VCaP (cell line): ENCODE results near the gene F13A1.

Experiments
- H3K27ac ChIP-seq: fragments of 450-650 bp; 2 replicates; pipeline ENCODE4 v1.5.1; 2017
- TF ChIP-seq, protein P1 (sequence below): fragments of 450-650 bp; conservative IDR thresholded peaks from 2 replicates; pipeline ENCODE4 v1.5.1; 2017; ENCODE audit warnings: mild to moderate bottlenecking, moderate library complexity

F13A1 gene

GRCh38 chr6:6225885-6226529 lies 94.5 kb downstream of the F13A1 start:
- TF ChIP-seq, protein P1, sequence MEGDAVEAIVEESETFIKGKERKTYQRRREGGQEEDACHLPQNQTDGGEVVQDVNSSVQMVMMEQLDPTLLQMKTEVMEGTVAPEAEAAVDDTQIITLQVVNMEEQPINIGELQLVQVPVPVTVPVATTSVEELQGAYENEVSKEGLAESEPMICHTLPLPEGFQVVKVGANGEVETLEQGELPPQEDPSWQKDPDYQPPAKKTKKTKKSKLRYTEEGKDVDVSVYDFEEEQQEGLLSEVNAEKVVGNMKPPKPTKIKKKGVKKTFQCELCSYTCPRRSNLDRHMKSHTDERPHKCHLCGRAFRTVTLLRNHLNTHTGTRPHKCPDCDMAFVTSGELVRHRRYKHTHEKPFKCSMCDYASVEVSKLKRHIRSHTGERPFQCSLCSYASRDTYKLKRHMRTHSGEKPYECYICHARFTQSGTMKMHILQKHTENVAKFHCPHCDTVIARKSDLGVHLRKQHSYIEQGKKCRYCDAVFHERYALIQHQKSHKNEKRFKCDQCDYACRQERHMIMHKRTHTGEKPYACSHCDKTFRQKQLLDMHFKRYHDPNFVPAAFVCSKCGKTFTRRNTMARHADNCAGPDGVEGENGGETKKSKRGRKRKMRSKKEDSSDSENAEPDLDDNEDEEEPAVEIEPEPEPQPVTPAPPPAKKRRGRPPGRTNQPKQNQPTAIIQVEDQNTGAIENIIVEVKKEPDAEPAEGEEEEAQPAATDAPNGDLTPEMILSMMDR: no peak
- peak overlapping the region; percentile 31 for H3K27ac ChIP-seq

DNA sequence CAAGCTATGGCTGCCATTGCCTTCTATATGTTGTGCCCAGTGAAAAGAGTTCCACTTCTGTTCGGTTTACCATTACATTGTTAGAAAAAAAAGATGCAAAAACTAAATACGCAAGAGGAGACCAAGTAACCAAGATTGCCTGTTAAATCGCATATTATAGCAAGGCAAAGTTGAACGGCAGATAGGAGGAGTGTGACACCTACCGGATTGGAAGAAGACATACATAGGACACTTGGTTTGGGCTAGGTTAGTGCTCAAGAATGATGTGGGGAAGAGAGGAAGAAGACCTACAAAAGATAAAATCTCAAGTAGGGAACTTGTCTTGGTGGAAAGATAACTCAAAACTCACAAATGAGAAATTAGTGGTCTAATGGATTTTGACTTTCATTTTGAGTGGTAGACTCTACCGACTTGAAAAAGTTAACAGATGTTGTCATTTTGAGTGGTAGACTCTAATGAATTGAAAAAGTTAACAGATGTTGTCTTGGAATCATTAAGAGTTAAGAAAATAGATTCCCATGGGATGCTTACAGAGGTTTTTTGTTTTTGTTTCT lies 95.5 kb downstream of the F13A1 start:
- TF ChIP-seq, protein P1: no peak
- peak overlapping the region; percentile 31 for H3K27ac ChIP-seq

DNA sequence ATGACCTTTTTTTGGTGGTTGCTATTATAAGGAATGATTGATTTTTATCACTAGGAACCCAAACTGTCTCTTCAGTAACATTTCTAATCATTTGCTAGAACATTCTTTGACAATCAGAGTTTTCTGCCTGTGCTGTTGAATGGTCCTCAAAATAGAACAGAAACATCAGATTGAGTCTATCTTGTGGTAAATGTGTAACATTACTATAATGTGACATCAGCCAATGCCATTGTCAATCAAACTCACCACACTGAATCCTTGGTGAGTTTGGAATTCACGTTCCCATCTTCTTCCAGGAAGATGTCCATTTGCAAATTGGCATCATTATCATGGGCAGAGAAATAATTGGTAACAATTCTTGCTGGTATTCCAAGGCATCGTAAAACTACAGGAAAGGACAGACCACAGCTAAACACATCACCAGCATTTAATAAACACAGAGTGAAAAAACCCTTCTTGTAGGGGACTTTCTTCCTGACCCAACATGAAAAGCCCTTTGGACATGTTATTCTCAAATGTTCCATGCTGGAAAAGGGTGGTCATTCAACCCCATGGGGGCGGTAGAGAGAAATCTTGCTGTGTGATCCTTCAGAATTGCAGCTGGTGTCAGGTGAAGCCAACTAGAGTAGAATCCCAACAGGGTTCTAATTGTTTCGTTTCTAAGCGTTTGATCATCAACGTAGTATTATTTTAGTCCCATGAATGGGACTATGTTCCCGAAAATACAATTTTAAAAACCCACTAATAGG lies 98.5 kb downstream of the F13A1 start:
- H3K27ac ChIP-seq: no peak overlapping the region
- TF ChIP-seq, protein P1: no peak

GRCh38 chr6:6220718-6221117 lies 99.7 kb downstream of the F13A1 start:
- no peak overlapping the region for H3K27ac ChIP-seq
- TF ChIP-seq, protein P1: peak; percentile 52

DNA sequence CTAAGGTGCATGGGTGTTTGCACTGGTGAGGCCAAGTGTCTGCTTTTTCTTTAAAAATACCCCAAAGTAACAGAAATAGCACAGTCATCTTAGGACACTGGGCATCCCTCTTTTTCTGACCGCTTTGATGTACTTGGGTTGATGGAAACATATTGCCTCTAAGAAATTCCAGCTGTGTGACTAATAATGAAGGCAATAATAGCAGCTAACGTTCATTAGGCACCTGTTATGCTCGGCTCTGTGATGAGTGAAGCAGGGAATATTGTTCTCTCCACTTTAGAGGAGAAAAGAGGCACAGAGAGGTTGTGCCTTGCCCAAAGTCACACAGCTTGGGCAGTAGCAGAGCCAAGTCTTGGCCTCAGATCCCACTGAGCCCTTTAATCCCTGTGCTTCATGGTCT lies 100.7 kb downstream of the F13A1 start:
- TF ChIP-seq, protein P1: no peak
- H3K27ac ChIP-seq: no peak overlapping the region

DNA sequence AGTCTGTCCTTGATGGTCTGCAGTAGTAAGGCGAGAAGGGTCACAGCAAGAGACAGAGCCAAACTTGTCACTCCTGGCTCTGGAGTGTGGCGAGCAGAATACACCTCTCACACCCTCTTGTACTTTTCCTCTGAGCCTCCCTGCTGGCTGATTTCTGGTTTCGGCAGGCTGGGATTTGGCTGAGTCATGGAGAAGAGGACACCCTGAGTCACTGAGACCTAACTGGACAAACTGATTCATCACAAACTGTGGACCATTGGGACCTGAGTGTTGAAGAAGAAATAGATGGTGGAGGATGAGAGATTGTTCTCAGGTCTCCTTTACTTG lies 101.7 kb downstream of the F13A1 start:
- H3K27ac ChIP-seq: no peak overlapping the region
- TF ChIP-seq, protein P1: no peak

- TF ChIP-seq, protein P1: no peak
- H3K27ac ChIP-seq: no peak overlapping the region
Measured at GRCh38 chr6:6217855-6218758, 102.4 kb downstream of the F13A1 start.
